PC-3 (cell line): ENCODE data around the gene PLSCR3. TPM values are rescaled to one million over a fixed set of nuclear protein-coding genes. Genes with fewer than 3 reads are reported as not detected.

ENCODE experiments used
- ATAC-seq: fragments of 200-7000 bp; cut with Tn5 transposase; 2 replicates; pipeline ENCODE4 v1.9.1; 2020; ENCODE audit warnings: mild to moderate bottlenecking, moderate library complexity
- BruUV-seq: library from RNA; stranded (reverse); fragments of 400-500 nt; replicated peaks from 2 replicates; lab custom pipeline; 2021; lab: Mats Ljungman, UMichigan
- CTCF ChIA-PET: fragments of 300-600 bp; sonication (Branson Sonifier 250); formaldehyde crosslinking; loops from one replicate; lab custom pipeline; 2022; ENCODE audit warnings: antibody characterized with exemption; lab: Charles Lee
- POLR2A ChIA-PET: fragments of 300-600 bp; sonication (Branson Sonifier 250); formaldehyde crosslinking; loops from one replicate; lab custom pipeline; 2022; ENCODE audit warnings: antibody characterized with exemption; ENCODE audit not compliant: unreplicated experiment; lab: Charles Lee
- DNase-seq: peaks from one replicate; pipeline ENCODE4 v3.0.0-alpha.2; 2015
- H2AFZ ChIP-seq: fragments of 300-600 bp; sonication (generic); 2 replicates; pipeline ENCODE4 v1.6.0; 2016; ENCODE audit warnings: antibody characterized with exemption, low read length
- H3F3A ChIP-seq: fragments of 300-600 bp; sonication (generic); one replicate; pipeline ENCODE4 v1.6.0; 2017; ENCODE audit warnings: antibody characterized with exemption, low read length, control low read depth, mild to moderate bottlenecking; ENCODE audit not compliant: unreplicated experiment
- H3K27ac ChIP-seq: fragments of 300-600 bp; sonication (generic); 2 replicates; pipeline ENCODE4 v1.5.1; 2016; ENCODE audit warnings: mild to moderate bottlenecking, low read length
- H3K27me3 ChIP-seq: fragments of 300-600 bp; sonication (generic); 2 replicates; pipeline ENCODE4 v1.6.1; 2016; ENCODE audit warnings: low read length, mixed read lengths
- H3K36me3 ChIP-seq: fragments of 300-600 bp; sonication (generic); 2 replicates; pipeline ENCODE4 v1.6.1; 2016; ENCODE audit warnings: low read depth, mixed run types, low read length, mixed read lengths
- H3K4me1 ChIP-seq: fragments of 300-600 bp; sonication (generic); 2 replicates; pipeline ENCODE4 v1.5.1; 2016; ENCODE audit warnings: low read length; ENCODE audit not compliant: insufficient read depth
- H3K4me2 ChIP-seq: fragments of 300-600 bp; sonication (generic); 2 replicates; pipeline ENCODE4 v1.6.0; 2016; ENCODE audit warnings: low read length
- H3K4me3 ChIP-seq: fragments of 300-600 bp; sonication (generic); 2 replicates; pipeline ENCODE4 v1.5.1; 2016; ENCODE audit warnings: mild to moderate bottlenecking, low read length, mixed read lengths
- H3K79me2 ChIP-seq: fragments of 300-600 bp; sonication (generic); 2 replicates; pipeline ENCODE4 v1.6.1; 2017; ENCODE audit warnings: low read length, mixed read lengths
- H3K9ac ChIP-seq: fragments of 300-600 bp; sonication (generic); 2 replicates; pipeline ENCODE4 v1.6.0; 2016; ENCODE audit warnings: mild to moderate bottlenecking, low read length
- H3K9me2 ChIP-seq: fragments of 300-600 bp; sonication (generic); replicated peaks from 2 replicates; pipeline ENCODE4 v1.6.1; 2016; ENCODE audit warnings: mixed run types, low read length, mixed read lengths
- H3K9me3 ChIP-seq: fragments of 300-600 bp; sonication (generic); 2 replicates; pipeline ENCODE4 v1.6.1; 2016; ENCODE audit warnings: low read length, mixed read lengths
- H4K20me1 ChIP-seq: fragments of 300-600 bp; sonication (generic); 2 replicates; pipeline ENCODE4 v1.6.1; 2016; ENCODE audit warnings: low read length, mixed read lengths
- CTCF ChIP-seq: fragments of 300-600 bp; sonication (generic); conservative IDR thresholded peaks from 2 replicates; pipeline ENCODE4 v1.5.1; 2017; ENCODE audit warnings: antibody characterized with exemption, low read depth, mild to moderate bottlenecking, low read length
- EZH2 ChIP-seq: fragments of 300-600 bp; sonication (generic); IDR thresholded peaks from one replicate; pipeline ENCODE4 v1.6.1; 2017; ENCODE audit warnings: antibody characterized with exemption, mild to moderate bottlenecking, low read length; ENCODE audit not compliant: unreplicated experiment
- EZH2phosphoT487 ChIP-seq: fragments of 300-600 bp; sonication (generic); IDR thresholded peaks from 2 replicates; pipeline ENCODE4 v1.6.1; 2018; ENCODE audit warnings: mild to moderate bottlenecking, antibody characterized with exemption, low read length, borderline replicate concordance
- intact Hi-C: fragments of 100-400 bp; cut with micrococcal nuclease; formaldehyde crosslinking; loops from 2 replicates; pipeline ENCODE4 v1.9.0; 2023
- total RNA-seq: library from RNA; depleted of rRNA; stranded (reverse); fragments of >200 nt; gene quantifications from 2 replicates; pipeline ENCODE4 v1.2.3, GENCODE V29; 2014

The PLSCR3 gene
- total RNA-seq, 1 experiment from 2014 or later: 62.7 TPM

GRCh38 chr17:7380321-7380720 is 14.0 kb downstream of the PLSCR3 start:
- Histone ChIP-seq H3K4me1 (peaks cover 6% of the 10 kb centered on the region; the same call in 1 of the 2 replicates), H3K36me3 (no peaks in the 10 kb centered on the region), H3K9me3 (no peaks in the 10 kb centered on the region), H4K20me1 (no peaks in the 10 kb centered on the region), H3K9ac (peak overlapping the region; percentile 73), H3K27me3 (no peaks in the 10 kb centered on the region), H3F3A (no peaks in the 10 kb centered on the region), H3K79me2 (peaks cover 4% of the 10 kb centered on the region; the same call in 1 of the 2 replicates), H2AFZ (peak overlapping the region; percentile 86), H3K4me3 (peak overlapping the region; percentile 87), H3K4me2 (peak overlapping the region; percentile 95), H3K9me2 (no peaks in the 10 kb centered on the region), H3K27ac (no peak overlapping the region)
- POLR2A ChIA-PET: no interaction called here
- no TSS peak for BruUV-seq
- peak; percentile 11 for DNase-seq
- TF ChIP-seq EZH2phosphoT487 (no peak), EZH2 (no peak), CTCF (no peak)
- ATAC-seq: no peak
- CTCF ChIA-PET: no interaction called here
- intact Hi-C loops: no loop called here

DNA sequence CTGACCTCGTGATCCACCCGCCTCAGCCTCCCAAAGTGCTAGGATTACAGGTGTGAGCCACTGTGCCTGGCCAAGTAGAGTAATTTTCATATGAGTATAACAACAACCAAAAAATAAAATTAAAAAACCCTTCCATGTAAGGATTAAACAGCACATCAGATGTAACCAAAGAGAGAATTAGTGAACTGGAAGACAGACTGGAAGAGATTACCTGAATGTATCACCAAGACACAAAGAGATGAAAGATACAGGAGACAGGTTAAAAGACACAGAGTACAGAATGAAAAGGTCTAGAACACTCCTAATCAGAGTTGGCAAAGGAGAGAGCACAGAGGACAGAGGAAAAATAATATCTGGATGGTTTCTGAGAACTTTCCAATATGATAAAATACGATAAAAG is 15.2 kb downstream of the PLSCR3 start:
- POLR2A ChIA-PET: no interaction called here
- BruUV-seq: no TSS peak

More for the DNA sequence above, 15.2 kb downstream of the PLSCR3 start:
- Histone ChIP-seq H3K4me2 (no peak overlapping the region), H3K4me3 (no peak overlapping the region), H3K36me3 (no peaks in the 10 kb centered on the region), H3K27ac (no peak overlapping the region), H3K9me2 (no peaks in the 10 kb centered on the region), H3K9me3 (no peaks in the 10 kb centered on the region), H4K20me1 (no peaks in the 10 kb centered on the region), H3K9ac (no peak overlapping the region), H3K4me1 (peaks cover 6% of the 10 kb centered on the region; the same call in 1 of the 2 replicates), H2AFZ (no peak overlapping the region), H3K79me2 (peaks cover 4% of the 10 kb centered on the region; the same call in 1 of the 2 replicates), H3F3A (no peaks in the 10 kb centered on the region), H3K27me3 (no peaks in the 10 kb centered on the region)
- CTCF ChIA-PET: no interaction called here
- intact Hi-C loops: no loop called here
- TF ChIP-seq EZH2 (no peak), CTCF (no peak), EZH2phosphoT487 (no peak)
- DNase-seq (no peak), ATAC-seq (no peak)
